K562 (cell line): ENCODE measurements around the gene USP37. TPM values are rescaled to one million over a fixed set of nuclear protein-coding genes. Genes with fewer than 3 reads are reported as not detected.

Experiments used
- ATF3 ChIP-seq, 2 experiments: fragments of 450-650 bp in 1 of 2; sonication (generic) in 1 of 2; formaldehyde crosslinking in 1 of 2; IDR thresholded peaks in 1 of 2; conservative IDR thresholded peaks in 1 of 2; 2 replicates each; pipeline versions ENCODE4 v1.6.1 to v1.8.1; 2016 to 2023; ENCODE audit warnings: mild to moderate bottlenecking in 2 of 2, moderate library complexity in 2 of 2, inconsistent platforms in 1 of 2, missing genetic modification reagents in 1 of 2
- DMBX1 ChIP-seq: fragments of 250-450 bp; sonication (Bioruptor Pico); IDR thresholded peaks from 2 replicates; pipeline ENCODE4 v1.8.0; 2022; ENCODE audit warnings: inconsistent platforms, mild to moderate bottlenecking, moderate library complexity, borderline replicate concordance
- ESRRA ChIP-seq: fragments of 450-650 bp; IDR thresholded peaks from 2 replicates; pipeline ENCODE4 v1.6.1; 2014; ENCODE audit warnings: low read depth, mild to moderate bottlenecking, moderate library complexity, borderline replicate concordance
- HSF4 ChIP-seq: fragments of 250-450 bp; sonication (Bioruptor Pico); IDR thresholded peaks from 2 replicates; pipeline ENCODE4 v2.1.2; 2022; ENCODE audit warnings: mild to moderate bottlenecking, moderate library complexity, borderline replicate concordance
- KDM5B ChIP-seq: fragments of 200-600 bp; sonication (generic); IDR thresholded peaks from 2 replicates; pipeline ENCODE4 v1.6.1; 2012; ENCODE audit warnings: low read depth, mild to moderate bottlenecking, moderate library complexity, low read length, control low read depth, inconsistent platforms; ENCODE audit not compliant: insufficient replicate concordance
- PKNOX1 ChIP-seq: fragments of 450-650 bp; IDR thresholded peaks from 2 replicates; pipeline ENCODE4 v1.6.1; 2016
- POLR2G ChIP-seq: fragments of 200-400 bp; formaldehyde crosslinking; IDR thresholded peaks from 2 replicates; pipeline ENCODE4 v1.6.1; 2017; ENCODE audit warnings: low read depth, mild to moderate bottlenecking, antibody characterized with exemption, low read length, moderate library complexity
- RBFOX2 ChIP-seq: fragments of 200-400 bp; formaldehyde crosslinking; IDR thresholded peaks from 2 replicates; pipeline ENCODE4 v1.6.1; 2017; ENCODE audit warnings: low read depth, mild to moderate bottlenecking, low read length, moderate library complexity
- STAT5A ChIP-seq: IDR thresholded peaks from 2 replicates; pipeline ENCODE4 v1.6.1; 2012; ENCODE audit warnings: low read length, inconsistent platforms, borderline replicate concordance
- TCF7L2 ChIP-seq: fragments of 150-350 bp; IDR thresholded peaks from 2 replicates; pipeline ENCODE4 v1.6.1; 2016; ENCODE audit warnings: low read depth, mild to moderate bottlenecking, low read length, moderate library complexity
- TSC22D4 ChIP-seq: fragments of 450-650 bp; IDR thresholded peaks from 2 replicates; pipeline ENCODE4 v1.6.1; 2016; ENCODE audit warnings: missing genetic modification characterization, missing biosample characterization, control low read depth
- U2AF2 ChIP-seq: fragments of 200-400 bp; formaldehyde crosslinking; optimal IDR thresholded peaks from 2 replicates; pipeline ENCODE3; 2017; ENCODE audit warnings: low read depth, mild to moderate bottlenecking, low read length
- ZBTB33 ChIP-seq: sonication (generic); formaldehyde crosslinking; IDR thresholded peaks from 2 replicates; pipeline ENCODE4 v1.8.1; 2023; ENCODE audit warnings: mild to moderate bottlenecking, missing genetic modification reagents
- ZFX ChIP-seq: sonication (generic); formaldehyde crosslinking; IDR thresholded peaks from 2 replicates; pipeline ENCODE4 v1.8.0; 2022; ENCODE audit warnings: mild to moderate bottlenecking, missing genetic modification reagents, moderate library complexity
- polyA plus RNA-seq, 8 experiments: library from polyadenylated mRNA; depleted of rRNA in 4 of 8; stranded (reverse) in 5 of 8; unstranded in 3 of 8; fragments of >200 nt; fragmentation: Nextera tagmentation in 2 of 8; fragmentation: Illumina TruSeq in 1 of 8; extraction: Ambion mirVana in 2 of 8; extraction: Trizol in 1 of 8; gene quantifications; 2 replicates each; pipeline versions ENCODE4 v1.2.1 to v1.2.3, GENCODE V29; 2011 to 2014; ENCODE audit warnings: inconsistent platforms in 1 of 8, missing spikeins in 1 of 8
- total RNA-seq, 7 experiments: library from RNA; depleted of rRNA in 6 of 7; stranded (reverse); fragments of >200 nt in 6 of 7; fragmentation: Illumina TruSeq in 2 of 7; extraction: Trizol in 2 of 7; gene quantifications; 2 replicates each; pipeline versions ENCODE4 v1.2.1 to v1.2.3, GENCODE V29; 2011 to 2021; ENCODE audit warnings: low replicate concordance in 1 of 7
- TF ChIP-seq, protein P1 (sequence below): fragments of 450-650 bp; IDR thresholded peaks from 2 replicates; pipeline ENCODE4 v1.6.1; 2016; ENCODE audit warnings: borderline replicate concordance
- TF ChIP-seq, protein P2 (sequence below): sonication (generic); formaldehyde crosslinking; IDR thresholded peaks from 2 replicates; pipeline ENCODE4 v1.8.0; 2022; ENCODE audit warnings: mild to moderate bottlenecking, missing genetic modification reagents
- TF ChIP-seq, protein P3 (sequence below): IDR thresholded peaks from 2 replicates; pipeline ENCODE4 v1.6.1; 2011; ENCODE audit not compliant: insufficient read length; ENCODE audit errors: extremely low read depth

The USP37 gene
- total and polyA plus RNA-seq, 9 of the 15 experiments (the other 6 are each of a cell fraction or from before 2014, with no cell fraction given) = 2.0 to 14.2 (median 8.5) TPM

GRCh38 chr2:218400930-218401881 lies 166.9 kb downstream of the USP37 start (continued):
- no peak for TF ChIP-seq ZBTB33
- no peak for TF ChIP-seq ZFX (CRISPR knock-in tag)
- TF ChIP-seq, protein P1, sequence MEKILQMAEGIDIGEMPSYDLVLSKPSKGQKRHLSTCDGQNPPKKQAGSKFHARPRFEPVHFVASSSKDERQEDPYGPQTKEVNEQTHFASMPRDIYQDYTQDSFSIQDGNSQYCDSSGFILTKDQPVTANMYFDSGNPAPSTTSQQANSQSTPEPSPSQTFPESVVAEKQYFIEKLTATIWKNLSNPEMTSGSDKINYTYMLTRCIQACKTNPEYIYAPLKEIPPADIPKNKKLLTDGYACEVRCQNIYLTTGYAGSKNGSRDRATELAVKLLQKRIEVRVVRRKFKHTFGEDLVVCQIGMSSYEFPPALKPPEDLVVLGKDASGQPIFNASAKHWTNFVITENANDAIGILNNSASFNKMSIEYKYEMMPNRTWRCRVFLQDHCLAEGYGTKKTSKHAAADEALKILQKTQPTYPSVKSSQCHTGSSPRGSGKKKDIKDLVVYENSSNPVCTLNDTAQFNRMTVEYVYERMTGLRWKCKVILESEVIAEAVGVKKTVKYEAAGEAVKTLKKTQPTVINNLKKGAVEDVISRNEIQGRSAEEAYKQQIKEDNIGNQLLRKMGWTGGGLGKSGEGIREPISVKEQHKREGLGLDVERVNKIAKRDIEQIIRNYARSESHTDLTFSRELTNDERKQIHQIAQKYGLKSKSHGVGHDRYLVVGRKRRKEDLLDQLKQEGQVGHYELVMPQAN = no peak
- no peak for TF ChIP-seq U2AF2
- TF ChIP-seq TSC22D4 (tag) = no peak
- TF ChIP-seq TCF7L2 = no peak
- no peak for TF ChIP-seq STAT5A
- TF ChIP-seq ATF3 (IDR thresholded peaks at IDR 0.05) = no peak
- TF ChIP-seq ATF3 (CRISPR knock-in tag; conservative IDR thresholded peaks at IDR 0.05) = no peak
- peak; percentile 34; the same call in 1 of the 2 replicates for TF ChIP-seq RBFOX2
- TF ChIP-seq, protein P2, sequence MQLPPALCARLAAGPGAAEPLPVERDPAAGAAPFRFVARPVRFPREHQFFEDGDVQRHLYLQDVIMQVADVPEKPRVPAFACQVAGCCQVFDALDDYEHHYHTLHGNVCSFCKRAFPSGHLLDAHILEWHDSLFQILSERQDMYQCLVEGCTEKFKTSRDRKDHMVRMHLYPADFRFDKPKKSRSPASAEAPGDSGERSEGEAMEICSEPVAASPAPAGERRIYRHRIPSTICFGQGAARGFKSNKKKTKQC (CRISPR knock-in tag) = no peak
- no peak for TF ChIP-seq PKNOX1
- peak; percentile 48 for TF ChIP-seq POLR2G
- TF ChIP-seq, protein P3, sequence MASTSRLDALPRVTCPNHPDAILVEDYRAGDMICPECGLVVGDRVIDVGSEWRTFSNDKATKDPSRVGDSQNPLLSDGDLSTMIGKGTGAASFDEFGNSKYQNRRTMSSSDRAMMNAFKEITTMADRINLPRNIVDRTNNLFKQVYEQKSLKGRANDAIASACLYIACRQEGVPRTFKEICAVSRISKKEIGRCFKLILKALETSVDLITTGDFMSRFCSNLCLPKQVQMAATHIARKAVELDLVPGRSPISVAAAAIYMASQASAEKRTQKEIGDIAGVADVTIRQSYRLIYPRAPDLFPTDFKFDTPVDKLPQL = no peak
- peak; percentile 29 for TF ChIP-seq KDM5B
- TF ChIP-seq DMBX1 = no peak
- no peak for TF ChIP-seq ESRRA
- TF ChIP-seq HSF4 (CRISPR knock-in tag) = no peak
